Lower leg skin (tissue), 4 donors: ENCODE measurements around the gene DNPH1. TPM values are rescaled to one million over a fixed set of nuclear protein-coding genes. Genes with fewer than 3 reads are reported as not detected.

Experiments
- DNase-seq, 2 donors: peaks; one replicate each; pipeline ENCODE4 v3.0.0-alpha.2; 2019; ENCODE audit warnings: low spot score in 2 of 2
- H3K4me3 ChIP-seq: fragments of 200-600 bp; sonication (generic); 2 replicates; pipeline ENCODE4 v1.5.1; 2017; ENCODE audit warnings: mild to moderate bottlenecking, low read depth; ENCODE audit not compliant: poor library complexity, severe bottlenecking
- POLR2A ChIP-seq, 2 donors: fragments of 450-650 bp; IDR thresholded peaks; one replicate each; pipeline ENCODE4 v1.6.1; 2016 to 2017; ENCODE audit warnings: antibody characterized with exemption in 2 of 2, mild to moderate bottlenecking in 1 of 2, moderate library complexity in 1 of 2
- WGBS, 2 donors: methylation state at CpG; one replicate each; pipeline ENCODE4 v1.1.5; 2018; 5-methylcytosine and 5-hydroxymethylcytosine counted together
- intact Hi-C: fragments of 100-400 bp; cut with DNase I; formaldehyde crosslinking; loops from one replicate; pipeline ENCODE4 v1.15.0; 2023; ENCODE audit warnings: low total_unique reads
- total RNA-seq, 4 donors: library from RNA; depleted of rRNA; stranded (reverse); fragments of >200 nt; gene quantifications; one replicate each; pipeline ENCODE4 v1.1.0, GENCODE V29; 2016
- TF ChIP-seq, protein P1 (sequence below), 3 donors: fragments of 450-650 bp; IDR thresholded peaks; one replicate each; pipeline ENCODE4 v1.5.1; 2016; ENCODE audit warnings: antibody characterized with exemption in 3 of 3, mild to moderate bottlenecking in 3 of 3, moderate library complexity in 2 of 3

Gene DNPH1
- total RNA-seq, 4 donors from 2014 or later = 48.5 to 77.0 (median 61.2) TPM

DNA sequence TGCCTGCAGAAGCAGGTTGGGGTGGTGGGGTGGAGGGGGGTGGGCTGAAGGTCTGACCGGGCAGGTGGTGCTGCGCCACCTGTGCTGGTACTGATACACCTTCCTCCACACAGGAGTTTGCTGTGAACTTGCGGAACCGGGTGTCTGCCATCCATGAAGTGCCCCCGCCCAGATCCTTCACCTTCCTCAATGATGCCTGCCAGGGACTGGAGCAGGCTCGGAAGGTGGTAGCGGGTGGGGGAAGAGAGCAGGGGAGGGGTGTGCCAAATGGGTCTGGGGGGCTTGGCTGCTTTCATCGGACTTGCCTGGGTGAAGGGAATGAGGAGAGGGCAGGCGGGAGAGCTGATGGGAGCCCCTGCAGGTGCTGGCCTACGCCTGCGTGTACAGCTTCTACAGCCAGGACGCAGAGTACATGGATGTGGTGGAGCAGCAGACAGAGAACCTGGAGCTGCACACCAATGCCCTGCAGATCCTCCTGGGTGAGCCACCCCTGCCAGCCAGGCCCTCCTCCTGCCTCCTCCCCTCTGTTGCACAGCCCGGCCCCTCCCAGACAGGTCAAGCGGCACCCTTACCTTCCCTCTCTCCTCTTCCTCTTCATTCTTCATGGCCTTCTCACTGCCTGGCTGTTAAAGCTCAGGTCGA lies 6.7 kb downstream of the DNPH1 start:
- intact Hi-C loops = no loop called here
- TF ChIP-seq POLR2A (IDR thresholded peaks at IDR 0.05) = no peak
- TF ChIP-seq, protein P1, sequence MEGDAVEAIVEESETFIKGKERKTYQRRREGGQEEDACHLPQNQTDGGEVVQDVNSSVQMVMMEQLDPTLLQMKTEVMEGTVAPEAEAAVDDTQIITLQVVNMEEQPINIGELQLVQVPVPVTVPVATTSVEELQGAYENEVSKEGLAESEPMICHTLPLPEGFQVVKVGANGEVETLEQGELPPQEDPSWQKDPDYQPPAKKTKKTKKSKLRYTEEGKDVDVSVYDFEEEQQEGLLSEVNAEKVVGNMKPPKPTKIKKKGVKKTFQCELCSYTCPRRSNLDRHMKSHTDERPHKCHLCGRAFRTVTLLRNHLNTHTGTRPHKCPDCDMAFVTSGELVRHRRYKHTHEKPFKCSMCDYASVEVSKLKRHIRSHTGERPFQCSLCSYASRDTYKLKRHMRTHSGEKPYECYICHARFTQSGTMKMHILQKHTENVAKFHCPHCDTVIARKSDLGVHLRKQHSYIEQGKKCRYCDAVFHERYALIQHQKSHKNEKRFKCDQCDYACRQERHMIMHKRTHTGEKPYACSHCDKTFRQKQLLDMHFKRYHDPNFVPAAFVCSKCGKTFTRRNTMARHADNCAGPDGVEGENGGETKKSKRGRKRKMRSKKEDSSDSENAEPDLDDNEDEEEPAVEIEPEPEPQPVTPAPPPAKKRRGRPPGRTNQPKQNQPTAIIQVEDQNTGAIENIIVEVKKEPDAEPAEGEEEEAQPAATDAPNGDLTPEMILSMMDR (IDR thresholded peaks at IDR 0.05) = no peak
- DNase-seq = no peak
- 82 to 83% methylated on average over 15 of the region's 15 CpGs for WGBS, 2 donors
- H3K4me3 ChIP-seq = no peak overlapping the region

- WGBS, 2 donors = 66 to 68% methylated on average over 18 to 19 of the region's 20 CpGs
- no peak for DNase-seq
- TF ChIP-seq, protein P1 (IDR thresholded peaks at IDR 0.05) = no peak
- no peak for TF ChIP-seq POLR2A (IDR thresholded peaks at IDR 0.05)
- H3K4me3 ChIP-seq = no peak overlapping the region
- intact Hi-C loops = no loop called here
Measured at GRCh38 chr6:43221046-43221972, 8.0 kb downstream of the DNPH1 start.

DNA sequence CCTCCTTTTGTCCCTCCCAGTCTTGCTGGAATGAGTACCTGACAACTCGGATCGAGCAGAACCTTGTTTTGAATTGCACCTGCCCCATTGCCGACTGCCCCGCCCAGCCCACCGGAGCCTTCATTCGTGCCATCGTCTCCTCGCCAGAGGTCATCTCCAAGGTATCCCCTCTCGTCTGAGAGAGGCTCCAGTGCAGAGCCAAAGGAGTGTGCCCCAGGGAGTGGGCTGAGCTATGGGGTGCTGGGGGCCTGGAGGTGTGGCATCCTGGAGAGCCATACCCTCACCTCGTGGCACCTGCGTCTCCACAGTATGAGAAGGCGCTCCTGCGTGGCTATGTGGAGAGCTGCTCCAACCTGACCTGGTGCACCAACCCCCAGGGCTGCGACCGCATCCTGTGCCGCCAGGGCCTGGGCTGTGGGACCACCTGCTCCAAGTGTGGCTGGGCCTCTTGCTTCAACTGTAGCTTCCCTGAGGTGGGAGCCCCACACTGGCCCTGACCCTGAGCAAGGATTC lies 8.8 kb downstream of the DNPH1 start:
- TF ChIP-seq, protein P1 (IDR thresholded peaks at IDR 0.05) = no peak
- TF ChIP-seq POLR2A (IDR thresholded peaks at IDR 0.05) = no peak
- DNase-seq = no peak
- H3K4me3 ChIP-seq = no peak overlapping the region
- intact Hi-C loops = no loop called here
- WGBS, 2 donors = 85 to 90% methylated on average over 16 of the region's 16 CpGs

DNA sequence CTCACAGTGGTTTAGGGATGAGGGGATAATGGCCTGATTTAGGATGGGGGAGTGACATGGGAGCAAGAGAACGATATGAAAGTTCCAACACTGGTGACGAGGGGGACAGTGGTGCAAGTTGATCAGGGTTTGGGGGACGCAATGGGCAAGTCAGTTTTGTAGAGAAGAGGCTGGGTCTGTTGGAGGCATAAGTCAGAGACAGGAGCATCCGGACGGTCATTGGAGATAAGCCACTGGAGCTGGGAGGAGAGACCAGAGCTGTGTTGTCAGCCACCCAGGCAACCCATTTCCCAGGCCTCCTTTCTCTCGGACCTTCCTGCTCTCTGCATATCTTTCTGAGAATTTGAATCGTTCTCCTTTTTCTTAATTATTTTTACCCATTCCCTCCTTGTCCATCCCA lies 9.5 kb downstream of the DNPH1 start:
- intact Hi-C loops = no loop called here
- no peak overlapping the region for H3K4me3 ChIP-seq
- DNase-seq = no peak
- no peak for TF ChIP-seq POLR2A (IDR thresholded peaks at IDR 0.05)
- TF ChIP-seq, protein P1 (IDR thresholded peaks at IDR 0.05) = no peak
- 86 to 93% methylated on average over 7 of the region's 7 CpGs for WGBS, 2 donors

DNA sequence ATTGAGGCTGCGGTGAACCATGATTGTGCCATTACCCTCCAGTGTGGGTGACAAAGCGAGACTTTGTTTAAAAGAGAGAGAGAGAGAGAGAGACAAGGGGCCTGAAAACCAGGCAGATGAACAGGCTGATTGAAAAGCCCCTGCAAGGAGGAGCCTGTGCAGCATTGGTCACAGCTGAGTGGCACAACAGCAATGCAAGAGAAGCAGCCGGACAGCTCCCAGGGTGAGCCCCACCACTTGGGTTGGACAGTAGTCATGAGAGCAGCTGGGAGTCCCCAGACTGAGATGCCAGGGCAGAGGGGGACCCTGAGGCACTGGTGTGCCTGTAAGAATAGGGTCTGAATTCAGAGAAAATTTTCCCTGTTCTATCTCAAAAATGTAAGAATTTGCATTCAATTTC lies 10.2 kb downstream of the DNPH1 start:
- TF ChIP-seq POLR2A (IDR thresholded peaks at IDR 0.05) = no peak
- TF ChIP-seq, protein P1 (IDR thresholded peaks at IDR 0.05) = no peak
- no peak for DNase-seq
- 95 to 96% methylated on average over 3 of the region's 3 CpGs for WGBS, 2 donors
- intact Hi-C loops = no loop called here
- H3K4me3 ChIP-seq = no peak overlapping the region
